GM23248 (cell line): ENCODE results near the gene C9.

Experiments
- EZH2 ChIP-seq: fragments of 200-600 bp; sonication (generic); IDR thresholded peaks from 2 replicates; pipeline ENCODE4 v1.6.1; 2018; ENCODE audit warnings: antibody characterized with exemption, mild to moderate bottlenecking; ENCODE audit not compliant: insufficient read depth, poor library complexity, severe bottlenecking
- EZH2phosphoT487 ChIP-seq: fragments of 200-600 bp; sonication (generic); IDR thresholded peaks from 2 replicates; pipeline ENCODE4 v1.6.1; 2018; ENCODE audit warnings: antibody characterized with exemption, moderate library complexity, mild to moderate bottlenecking, low read depth; ENCODE audit not compliant: insufficient read depth

DNA sequence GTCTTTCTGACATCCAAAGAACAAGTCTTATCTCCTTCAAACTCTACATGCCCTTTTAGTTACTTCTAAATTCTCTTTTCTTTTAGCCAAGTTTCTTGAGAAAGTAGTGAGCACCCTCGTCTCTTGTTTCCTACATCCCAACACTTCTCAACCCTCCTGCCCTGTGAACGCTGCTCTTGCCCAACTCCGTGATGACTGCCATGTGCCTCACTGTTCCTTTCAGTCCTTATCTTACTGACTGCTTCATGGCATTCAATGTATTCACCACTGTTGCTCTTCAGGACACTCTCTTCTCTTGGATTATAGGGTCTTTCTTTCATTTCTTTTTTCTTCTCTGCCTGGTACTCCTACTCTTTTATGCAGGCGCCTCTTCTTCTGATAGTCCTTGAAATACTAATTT is 14.8 kb downstream of the C9 start:
- TF ChIP-seq EZH2 (no peak), EZH2phosphoT487 (no peak)
